GM18861 (cell line): ENCODE results near the gene MPRIP.

Experiments
- ATAC-seq: cut with Tn5 transposase; IDR thresholded peaks from one replicate; pipeline ENCODE4 v1.9.1; 2021; ENCODE audit not compliant: unreplicated experiment

The MPRIP gene

DNA sequence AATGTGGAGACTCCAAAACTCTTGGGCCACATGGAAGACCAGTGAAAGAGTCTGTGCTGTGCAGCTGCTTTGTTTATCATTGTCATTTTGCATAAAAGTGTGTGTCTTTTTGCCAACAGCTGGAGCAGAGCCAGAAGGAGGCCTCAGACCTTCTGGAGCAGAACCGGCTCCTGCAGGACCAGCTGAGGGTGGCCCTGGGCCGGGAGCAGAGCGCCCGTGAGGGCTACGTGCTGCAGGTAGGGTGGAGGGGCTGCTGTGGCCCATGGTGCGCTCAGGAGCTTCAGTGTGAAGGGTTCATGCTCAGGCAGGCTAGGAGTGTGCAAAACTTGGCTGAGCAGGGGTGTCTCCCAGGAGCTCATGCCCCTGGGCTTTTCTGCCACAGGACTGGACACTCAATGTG lies 118.9 kb downstream of the MPRIP start:
- ATAC-seq = no peak

DNA sequence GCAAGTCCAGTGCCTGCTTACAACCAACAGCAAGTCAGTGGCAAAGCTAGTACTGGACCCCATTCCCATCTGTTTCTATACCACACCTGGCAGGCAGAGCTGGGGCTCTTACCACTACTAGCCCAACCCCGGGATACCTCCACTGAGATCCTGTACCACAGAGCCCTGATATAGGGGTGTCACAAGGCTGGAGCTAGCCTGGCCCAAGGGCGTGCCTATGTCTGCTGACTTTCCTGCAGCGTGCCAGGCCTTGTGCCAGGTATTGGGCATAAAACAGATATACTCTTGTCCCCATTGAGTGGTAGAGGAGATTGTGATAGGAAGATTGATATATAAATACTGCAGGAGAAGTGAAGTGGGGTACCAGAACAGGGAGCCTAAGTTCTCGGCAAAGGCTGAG lies 119.5 kb downstream of the MPRIP start:
- no peak for ATAC-seq

DNA sequence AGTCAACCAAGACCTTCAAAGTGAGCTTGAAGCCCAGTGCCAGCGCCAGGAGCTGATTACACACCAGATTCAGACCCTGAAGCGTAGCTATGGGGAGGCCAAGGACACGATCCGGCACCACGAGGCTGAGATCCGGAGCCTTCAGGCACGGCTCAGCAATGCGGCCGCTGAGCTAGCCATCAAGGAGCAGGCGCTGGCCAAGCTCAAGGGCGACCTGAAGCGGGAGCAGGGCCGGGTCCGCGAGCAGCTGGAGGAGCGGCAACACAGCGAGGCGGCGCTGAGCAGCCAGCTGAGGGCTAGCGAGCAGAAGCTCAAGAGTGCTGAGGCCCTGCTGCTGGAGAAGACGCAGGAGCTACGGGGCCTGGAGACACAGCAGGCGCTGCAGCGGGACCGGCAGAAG lies 121.9 kb downstream of the MPRIP start:
- no peak for ATAC-seq

DNA sequence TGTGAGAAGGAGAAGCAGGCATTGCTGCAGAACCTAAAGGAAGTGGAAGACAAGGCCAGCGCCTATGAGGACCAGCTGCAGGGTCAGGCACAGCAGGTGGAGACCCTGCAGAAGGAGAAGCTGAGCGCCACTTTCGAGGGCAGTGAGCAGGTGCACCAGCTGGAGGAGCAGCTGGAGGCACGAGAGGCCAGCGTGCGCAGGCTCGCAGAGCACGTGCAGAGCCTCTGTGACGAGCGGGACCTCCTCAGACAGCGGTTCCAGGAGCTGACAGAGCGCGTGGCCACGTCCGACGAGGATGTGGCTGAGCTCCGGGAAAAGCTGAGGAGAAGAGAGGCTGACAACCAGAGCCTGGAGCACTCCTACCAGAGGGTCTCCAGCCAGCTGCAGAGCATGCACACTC lies 122.4 kb downstream of the MPRIP start:
- no peak for ATAC-seq

DNA sequence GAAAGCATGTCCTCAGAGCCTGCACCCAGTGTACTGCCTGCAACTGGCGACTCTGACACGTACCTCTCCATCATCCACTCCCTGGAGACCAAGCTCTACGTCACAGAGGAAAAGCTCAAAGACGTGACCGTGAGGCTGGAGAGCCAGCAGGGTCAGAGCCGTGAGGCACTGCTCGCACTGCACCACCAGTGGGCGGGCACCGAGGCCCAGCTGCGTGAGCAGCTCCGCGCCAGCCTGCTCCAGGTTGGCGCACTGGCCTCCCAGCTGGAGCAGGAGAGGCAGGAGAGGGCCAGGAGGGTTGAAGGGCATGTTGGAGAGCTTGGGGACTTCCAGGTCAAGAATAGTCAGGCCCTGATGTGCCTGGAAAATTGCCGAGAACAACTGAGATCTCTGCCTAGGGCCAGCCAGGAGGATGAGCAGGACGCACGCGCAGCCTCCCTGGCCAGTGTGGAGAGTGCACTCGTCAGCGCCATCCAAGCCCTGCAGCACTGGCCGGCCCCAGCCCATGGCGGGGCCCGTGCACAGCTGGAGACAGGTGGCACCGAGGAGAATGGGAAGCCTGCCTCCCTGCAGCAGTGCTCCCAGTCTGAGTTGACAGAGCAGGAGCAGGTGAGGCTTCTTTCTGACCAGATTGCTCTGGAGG lies 123.5 kb downstream of the MPRIP start:
- no peak for ATAC-seq

DNA sequence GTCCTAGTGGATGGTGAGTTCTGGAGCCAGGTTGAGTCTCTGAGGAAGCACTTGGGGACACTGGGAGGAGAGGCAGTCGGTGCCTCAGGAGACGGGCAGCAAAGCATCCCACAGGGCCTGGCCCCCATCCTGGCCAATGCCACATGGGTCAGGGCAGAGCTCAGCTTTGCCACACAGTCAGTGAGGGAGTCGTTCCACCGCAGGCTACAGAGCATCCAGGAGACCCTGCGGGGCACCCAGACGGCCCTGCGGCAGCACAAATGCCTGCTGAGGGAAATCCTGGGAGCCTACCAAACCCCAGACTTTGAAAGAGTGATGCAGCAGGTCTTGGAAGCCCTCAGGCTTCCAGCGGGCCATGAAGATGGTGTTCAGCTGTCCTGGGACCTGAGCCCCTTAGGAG lies 124.2 kb downstream of the MPRIP start:
- ATAC-seq = no peak

DNA sequence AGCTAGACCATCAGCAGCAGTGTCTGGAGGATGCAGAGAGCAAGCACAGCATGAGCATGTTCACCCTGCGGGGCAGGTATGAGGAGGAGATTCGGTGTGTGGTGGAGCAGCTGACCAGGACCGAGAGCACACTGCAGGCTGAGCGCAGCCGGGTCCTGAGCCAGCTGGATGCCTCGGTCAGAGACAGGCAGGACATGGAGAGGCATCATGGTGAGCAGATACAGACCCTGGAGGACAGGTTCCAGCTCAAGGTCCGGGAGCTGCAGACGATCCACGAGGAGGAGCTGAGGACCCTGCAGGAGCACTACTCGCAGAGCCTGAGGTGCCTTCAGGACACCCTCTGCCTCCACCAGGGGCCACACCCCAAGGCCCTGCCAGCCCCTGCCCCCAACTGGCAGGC lies 125.1 kb downstream of the MPRIP start:
- ATAC-seq = no peak

DNA sequence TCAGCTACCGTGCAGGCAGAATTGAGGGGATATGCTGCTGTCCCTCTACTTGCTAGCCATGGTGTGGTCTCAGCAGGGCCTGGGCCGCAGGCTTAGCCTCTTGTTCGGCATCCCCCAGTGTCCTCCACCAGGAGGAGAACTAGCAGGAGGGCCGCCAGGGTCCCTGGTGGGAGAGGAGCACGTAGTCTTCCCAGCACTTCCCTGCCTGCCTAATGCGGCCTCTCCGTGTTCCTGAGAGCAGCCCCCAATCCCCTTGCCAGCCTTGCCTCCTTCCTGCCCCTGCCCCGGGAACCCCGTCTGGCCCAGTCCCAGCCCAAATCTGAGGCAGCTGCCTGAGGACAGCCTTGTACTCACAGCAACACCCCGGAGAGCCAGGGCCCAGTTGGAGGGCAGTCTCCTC lies 125.7 kb downstream of the MPRIP start:
- no peak for ATAC-seq

DNA sequence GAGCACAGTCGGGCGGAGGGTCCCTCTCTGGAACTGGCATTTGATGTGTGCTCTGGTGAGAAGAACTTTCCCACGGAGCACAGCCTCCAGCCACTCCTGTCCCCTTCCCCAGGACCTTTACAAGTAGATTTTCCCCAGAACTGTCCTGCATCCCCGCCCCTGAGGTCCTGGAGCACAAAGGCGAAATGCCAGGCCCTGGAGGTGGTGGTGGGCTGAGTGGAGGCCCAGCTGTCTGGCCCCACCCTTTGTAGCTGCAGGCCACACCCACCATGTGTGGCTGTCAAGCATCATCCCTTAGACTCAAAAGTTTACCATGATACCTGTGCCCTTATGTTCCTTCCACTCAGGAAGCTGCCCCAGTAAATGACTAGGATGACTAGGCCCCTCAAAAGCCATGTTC lies 126.1 kb downstream of the MPRIP start:
- no peak for ATAC-seq

DNA sequence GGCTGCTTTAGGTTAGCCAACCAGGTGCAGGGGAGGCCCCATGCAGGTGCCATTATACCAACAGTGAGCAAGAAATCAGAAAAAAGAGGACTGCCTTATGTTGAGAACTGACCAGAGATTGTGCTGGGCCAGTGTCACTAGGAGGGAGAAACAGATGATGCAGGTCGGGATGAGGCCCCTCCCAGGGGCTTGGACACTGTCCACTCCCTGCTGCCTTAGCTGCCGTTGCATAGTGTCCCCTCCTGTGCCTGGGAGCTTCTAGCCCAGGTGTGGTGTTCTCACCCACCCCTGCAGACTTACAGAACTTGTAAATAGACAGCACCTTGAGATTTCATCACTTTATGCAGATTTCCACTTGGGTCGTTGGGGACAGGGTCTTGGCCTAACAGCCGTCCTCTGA lies 127.1 kb downstream of the MPRIP start:
- no peak for ATAC-seq

DNA sequence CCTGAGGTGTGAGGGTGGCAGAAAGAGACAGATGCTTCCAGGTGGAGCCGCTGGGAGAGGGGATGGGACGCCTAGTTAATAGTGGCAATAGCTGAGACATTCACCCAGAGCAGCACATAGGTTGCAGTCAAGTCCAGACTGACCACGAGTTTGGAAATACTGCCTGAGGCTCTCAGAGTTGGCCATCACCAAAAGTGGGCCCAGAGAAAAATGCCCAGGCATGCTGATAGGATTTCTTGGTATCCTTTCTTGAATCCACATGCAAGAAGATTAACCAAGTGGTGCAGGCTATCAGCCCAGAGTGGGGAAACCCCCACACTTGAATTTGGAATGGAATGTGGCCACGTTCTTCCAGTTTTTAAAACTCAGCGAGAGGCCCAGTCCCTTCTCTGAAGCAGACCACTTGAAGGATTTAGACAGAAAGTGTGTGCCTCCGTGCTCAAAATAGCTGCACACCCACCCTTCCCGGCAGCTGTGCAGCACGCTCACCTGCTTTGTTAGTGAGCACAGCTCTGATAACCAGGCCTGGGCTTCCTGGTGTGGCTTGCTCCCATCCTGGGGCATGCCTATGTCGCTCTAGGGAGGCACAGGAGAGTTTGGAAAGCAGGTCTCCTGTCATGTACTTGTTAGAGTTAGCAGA lies 128.2 kb downstream of the MPRIP start:
- ATAC-seq = no peak

DNA sequence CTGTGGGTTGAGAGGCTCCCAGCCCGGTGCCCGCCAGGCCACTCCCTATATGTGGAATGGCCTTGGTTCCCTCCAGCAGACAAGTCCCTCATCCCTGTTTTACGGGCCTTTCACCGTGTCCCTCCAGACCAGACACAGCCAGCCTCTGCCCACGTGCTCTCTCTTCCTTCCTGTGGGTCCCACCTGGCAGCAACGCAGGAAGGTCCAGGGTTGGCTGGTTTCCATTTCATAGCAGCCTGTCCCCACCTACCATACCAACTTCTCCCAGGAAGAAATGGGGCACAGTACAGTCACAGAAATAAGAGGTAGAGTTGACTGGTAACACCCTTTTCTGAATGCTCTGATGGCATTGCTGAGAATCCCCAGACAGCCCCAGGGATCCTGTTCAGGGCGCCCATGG lies 128.9 kb downstream of the MPRIP start:
- ATAC-seq = no peak

DNA sequence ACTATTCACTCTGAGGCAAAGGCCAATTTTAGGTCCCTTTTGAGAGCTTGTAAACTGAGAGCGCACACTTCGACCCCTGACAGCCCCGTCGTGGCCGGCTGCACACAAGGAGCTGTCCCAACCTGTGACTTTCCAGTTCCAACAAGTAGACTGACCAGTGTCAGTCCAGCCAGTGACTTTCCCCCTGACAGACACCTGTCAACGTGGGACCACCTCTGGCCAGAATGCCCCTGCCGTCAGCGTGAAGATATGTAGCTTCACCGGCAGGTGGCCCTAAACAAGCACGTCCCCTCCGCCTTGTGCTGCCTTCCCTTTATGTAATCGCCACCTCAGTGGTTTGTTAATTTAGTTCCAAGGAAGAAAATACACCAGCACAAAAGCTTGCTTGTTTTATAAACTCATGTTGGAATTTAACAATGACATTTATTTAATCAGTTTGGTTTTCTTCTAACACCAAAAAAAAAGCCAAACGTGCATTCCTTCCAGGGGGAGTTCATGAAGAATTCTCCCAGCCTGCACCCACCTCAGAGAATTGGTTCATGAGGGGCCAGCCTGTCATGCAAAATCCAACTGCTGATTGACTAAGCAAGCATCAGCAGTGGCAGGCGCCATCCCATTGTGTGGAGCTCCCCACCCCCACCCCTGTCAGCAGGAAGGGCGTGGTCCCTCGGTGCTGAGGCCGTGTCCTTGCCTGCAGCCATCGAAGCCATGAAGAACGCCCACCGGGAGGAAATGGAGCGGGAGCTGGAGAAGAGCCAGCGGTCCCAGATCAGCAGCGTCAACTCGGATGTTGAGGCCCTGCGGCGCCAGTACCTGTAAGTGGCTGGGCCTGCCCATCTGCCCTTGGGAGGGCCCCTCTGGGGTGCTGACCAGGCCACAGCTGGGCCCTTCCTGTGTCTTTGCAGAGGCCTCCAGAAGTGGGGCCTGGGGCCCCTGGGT lies 130.0 kb downstream of the MPRIP start:
- no peak for ATAC-seq

DNA sequence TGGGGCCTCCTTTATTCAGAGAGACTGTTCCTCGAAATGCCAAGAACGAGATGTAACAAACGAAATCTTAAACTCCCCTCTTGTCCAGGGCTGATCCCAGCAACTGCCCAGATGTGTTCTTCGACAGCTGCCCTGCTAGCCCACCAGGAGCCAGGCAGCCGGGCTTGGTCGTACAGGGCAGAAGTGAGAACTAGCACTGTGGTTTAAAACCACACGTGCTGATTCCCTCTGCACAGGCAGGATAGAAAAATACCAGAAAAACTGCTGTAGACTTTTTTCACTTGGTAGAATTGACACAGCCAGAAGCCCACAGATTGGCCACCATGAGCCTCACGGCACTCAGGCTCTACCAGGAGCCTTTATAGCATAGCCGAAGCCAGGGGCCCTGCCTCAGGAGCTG lies 130.7 kb downstream of the MPRIP start:
- no peak for ATAC-seq

DNA sequence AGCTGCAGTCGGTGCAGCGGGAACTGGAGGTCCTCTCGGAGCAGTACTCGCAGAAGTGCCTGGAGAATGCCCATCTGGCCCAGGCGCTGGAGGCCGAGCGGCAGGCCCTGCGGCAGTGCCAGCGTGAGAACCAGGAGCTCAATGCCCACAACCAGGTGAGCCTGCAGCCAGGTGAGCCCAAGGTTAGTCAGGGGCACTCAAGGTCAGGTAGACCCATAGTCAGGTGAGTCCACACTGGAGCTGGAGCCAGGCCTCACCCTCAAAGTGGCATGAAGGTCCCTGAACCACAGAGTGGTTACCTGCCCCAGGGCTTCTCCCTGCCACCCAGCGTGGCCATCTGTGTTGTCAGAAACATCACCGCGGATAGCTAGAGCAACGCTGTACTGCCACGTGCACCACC lies 131.7 kb downstream of the MPRIP start:
- no peak for ATAC-seq

DNA sequence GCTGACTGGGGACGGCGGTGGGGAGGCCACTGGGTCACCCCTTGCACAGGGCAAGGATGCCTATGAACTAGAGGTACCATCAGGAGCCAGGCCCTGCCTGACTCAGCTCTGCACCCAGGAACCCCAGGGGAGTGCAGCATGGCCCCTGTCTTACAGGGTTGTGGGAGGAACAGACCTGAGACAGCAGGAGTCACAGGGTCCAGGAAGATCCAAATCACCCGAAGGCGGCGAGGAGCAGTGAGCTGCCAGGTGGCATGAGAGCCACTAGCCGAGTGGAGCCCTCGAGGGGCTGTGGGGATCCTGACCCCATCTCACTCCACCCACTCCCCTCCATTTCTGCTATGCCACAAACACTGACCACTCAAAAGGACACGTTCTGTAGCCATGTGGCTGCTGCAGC lies 133.1 kb downstream of the MPRIP start:
- ATAC-seq = no peak

DNA sequence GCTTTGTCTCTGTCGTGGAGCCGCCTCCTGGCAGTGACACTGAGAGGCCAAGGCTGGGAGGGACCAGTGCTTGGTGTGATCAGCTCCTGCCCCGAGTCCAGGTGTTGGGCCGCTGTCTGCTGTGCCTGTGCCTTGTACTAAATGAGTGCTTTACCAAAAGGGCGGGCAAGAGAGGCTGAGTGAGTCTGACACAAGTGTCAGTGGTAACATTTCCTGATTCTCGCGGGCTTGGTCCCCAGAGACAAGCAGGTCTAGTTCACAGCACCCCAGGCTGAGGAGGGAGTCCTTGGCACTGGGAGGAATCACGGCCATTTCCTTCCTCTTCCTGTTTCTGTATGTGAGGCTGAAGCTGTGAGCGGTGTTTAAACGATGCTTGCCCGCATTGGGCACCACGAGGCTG lies 133.7 kb downstream of the MPRIP start:
- ATAC-seq = no peak

DNA sequence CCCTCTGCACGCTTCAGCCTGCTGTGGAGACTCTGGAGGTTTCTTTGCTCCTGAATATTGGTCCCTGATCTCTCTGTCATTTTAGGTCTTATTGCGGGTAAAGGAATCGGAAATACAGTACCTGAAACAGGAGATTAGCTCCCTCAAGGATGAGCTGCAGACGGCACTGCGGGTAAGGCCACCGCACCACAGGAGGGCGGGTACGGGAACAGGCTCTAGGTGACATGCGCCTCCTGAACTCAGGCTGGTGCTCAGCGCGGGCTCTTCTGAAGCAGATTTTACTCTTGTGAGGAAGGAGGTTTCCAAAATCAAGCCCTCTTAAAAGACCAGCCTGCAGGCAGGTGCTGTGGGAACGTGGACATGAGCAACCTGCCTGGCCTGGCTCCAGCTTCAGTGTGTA lies 134.1 kb downstream of the MPRIP start:
- no peak for ATAC-seq

DNA sequence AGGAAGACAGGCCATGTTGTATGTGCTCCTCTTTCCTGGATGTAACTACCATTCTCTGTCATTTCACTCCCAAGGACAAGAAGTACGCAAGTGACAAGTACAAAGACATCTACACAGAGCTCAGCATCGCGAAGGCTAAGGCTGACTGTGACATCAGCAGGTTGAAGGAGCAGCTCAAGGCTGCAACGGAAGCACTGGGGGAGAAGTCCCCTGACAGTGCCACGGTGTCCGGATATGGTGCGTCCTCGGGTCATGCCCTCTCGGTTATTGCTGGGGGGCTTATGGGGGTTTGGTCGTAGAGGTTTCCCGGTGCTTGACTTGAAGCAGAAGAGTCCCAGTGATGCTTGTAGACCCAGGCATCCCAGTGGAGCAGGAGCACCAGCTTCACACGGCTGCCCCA lies 134.9 kb downstream of the MPRIP start:
- no peak for ATAC-seq

DNA sequence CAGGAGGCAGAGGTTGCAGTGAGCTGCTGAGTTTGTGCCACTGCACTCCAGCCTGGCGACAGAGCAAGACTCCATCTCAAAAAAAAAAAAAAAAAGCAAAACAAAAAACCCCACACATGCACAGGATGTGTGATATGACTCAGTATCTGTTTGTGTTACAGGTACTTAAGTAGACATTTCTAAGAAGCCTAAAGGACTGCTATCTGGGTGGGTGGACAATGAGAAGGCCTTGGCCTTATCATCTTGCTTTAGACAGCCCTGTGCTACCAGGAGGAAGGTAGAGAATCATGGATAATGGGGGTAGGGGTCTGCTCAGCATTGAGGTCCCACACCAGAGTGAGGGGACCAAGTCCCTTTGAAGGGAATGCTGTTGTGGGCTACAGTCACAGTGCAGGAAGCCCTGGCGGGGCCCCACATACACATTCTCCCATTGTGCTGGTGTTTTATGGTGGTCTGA lies 137.1 kb downstream of the MPRIP start:
- no peak for ATAC-seq

DNA sequence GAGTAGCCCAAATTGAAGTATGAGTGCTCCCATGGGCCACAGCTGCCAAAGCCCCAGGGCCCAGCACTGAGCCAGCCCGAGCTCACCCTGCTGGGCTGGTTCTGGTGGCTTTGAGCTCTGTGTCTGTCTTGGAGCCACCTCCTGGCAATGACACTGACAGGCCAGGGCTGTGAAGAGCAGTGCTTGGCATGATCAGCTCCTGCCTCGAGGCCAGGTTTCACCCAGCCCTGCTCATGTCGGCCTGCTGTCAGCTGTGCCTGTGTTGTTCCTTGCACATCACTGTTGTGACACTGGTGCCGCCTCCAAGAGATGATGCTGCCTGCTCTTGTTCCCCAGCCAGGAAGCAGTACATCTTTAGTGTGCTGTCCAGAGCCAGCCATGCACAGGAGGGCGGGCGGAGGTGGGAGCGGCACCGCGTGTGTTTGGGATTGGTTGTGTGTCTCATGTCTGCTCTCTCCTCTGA lies 137.9 kb downstream of the MPRIP start:
- ATAC-seq = no peak
